HG03571 (cell line): ENCODE measurements around the gene CLPX.
"Not testable (repeated sequence)": the region's sequence is repeated elsewhere in the genome, so short reads cannot be mapped to it uniquely, and the experiment has no call there.

Experiments used
- ATAC-seq: cut with Tn5 transposase; IDR thresholded peaks from one replicate; pipeline ENCODE4 v1.9.1; 2021; ENCODE audit not compliant: unreplicated experiment

CLPX gene

GRCh38 chr15:65105038-65105437, 80.1 kb downstream of the CLPX start:
- no peak for ATAC-seq

- ATAC-seq: no peak
Observed at GRCh38 chr15:65102912-65103311, 82.2 kb downstream of the CLPX start.

- no peak for ATAC-seq
Observed at GRCh38 chr15:65101891-65102708, 83.0 kb downstream of the CLPX start.

- ATAC-seq: no peak
Observed at GRCh38 chr15:65101411-65101890, 83.7 kb downstream of the CLPX start.

- no peak for ATAC-seq
Observed at GRCh38 chr15:65100442-65100841, 84.7 kb downstream of the CLPX start.

GRCh38 chr15:65099801-65100200, 85.3 kb downstream of the CLPX start:
- ATAC-seq: not testable (repeated sequence)

GRCh38 chr15:65099336-65099735, 85.8 kb downstream of the CLPX start:
- no peak for ATAC-seq
